Fibroblast of pulmonary artery (primary cell): ENCODE results near the gene ROS1.

Experiments
- DNase-seq: peaks from one replicate; pipeline ENCODE4 v3.0.0-alpha.2; 2010; ENCODE audit warnings: low read depth
- H3K4me3 ChIP-seq: replicated peaks from 2 replicates; pipeline ENCODE4 v1.5.1; 2011; ENCODE audit warnings: low read depth, mild to moderate bottlenecking, control low read depth, low read length, moderate library complexity
- CTCF ChIP-seq: IDR thresholded peaks from 2 replicates; pipeline ENCODE4 v1.5.1; 2011; ENCODE audit warnings: mild to moderate bottlenecking, control low read depth, low read length, inconsistent platforms; ENCODE audit errors: missing control alignments

ROS1 gene

GRCh38 chr6:117266257-117267053 is 159.3 kb downstream of the ROS1 start:
- no peak for DNase-seq
- no peak overlapping the region for H3K4me3 ChIP-seq
- no peak for TF ChIP-seq CTCF

- TF ChIP-seq CTCF, result no peak
- peak; percentile 48 for DNase-seq
- peak within 1 kb of the TSS; percentile 39 for H3K4me3 ChIP-seq
Observed at GRCh38 chr6:117265410-117266256, 160.1 kb downstream of the ROS1 start, which contains the start of gene VGLL2. Gene VGLL2 (plus strand): TSS chr6:117265558. CDS start chr6:117265764, 206 bp downstream.

GRCh38 chr6:117264692-117265409 is 160.9 kb downstream of the ROS1 start:
- H3K4me3 ChIP-seq, result peak overlapping the region; percentile 39
- no peak for TF ChIP-seq CTCF
- peak; percentile 16 for DNase-seq

GRCh38 chr6:117264369-117264691 is 161.4 kb downstream of the ROS1 start:
- no peak for DNase-seq
- no peak for TF ChIP-seq CTCF
- H3K4me3 ChIP-seq, result peak overlapping the region; percentile 39

GRCh38 chr6:117263353-117263927 is 162.3 kb downstream of the ROS1 start:
- H3K4me3 ChIP-seq, result no peak overlapping the region
- no peak for TF ChIP-seq CTCF
- no peak for DNase-seq

- no peak for TF ChIP-seq CTCF
- no peak for DNase-seq
- no peak overlapping the region for H3K4me3 ChIP-seq
Observed at GRCh38 chr6:117262799-117263198, 162.9 kb downstream of the ROS1 start.
